Measurements from ENCODE around the gene HSD17B12. TPM values are rescaled to one million over a fixed set of nuclear protein-coding genes. Genes with fewer than 3 reads are reported as not detected.

HSD17B12 gene
- polyA plus RNA-seq, 1 donor (not counting 4 experiments of a cell fraction or from before 2014, with no cell fraction given): 105 TPM

- no peak overlapping the region for H3K27ac ChIP-seq (ENCODE audit: control insufficient read depth, insufficient read depth, low read length)
- no peak overlapping the region for H2AFZ ChIP-seq (ENCODE audit: control insufficient read depth, low read length)
- H3K4me2 ChIP-seq (ENCODE audit: control insufficient read depth, extremely low read depth, insufficient read depth, low read depth, low read length): no peak overlapping the region
- DNase-seq (ENCODE audit: low read depth, low spot score) (no peak), FAIRE-seq (no peak)
- H3K79me2 ChIP-seq (ENCODE audit: control insufficient read depth, insufficient read depth, low read length): no peaks in the 10 kb centered on the region
- H3K36me3 ChIP-seq (ENCODE audit: control insufficient read depth in 2 of 2, extremely low read depth in 1 of 2, insufficient read depth in 2 of 2, low read length in 2 of 2): peaks cover 0 to 8% of the 10 kb centered on the region in 2 experiments
- no peak for TF ChIP-seq EZH2 (IDR thresholded peaks at IDR 0.05; ENCODE audit: low read length)
- no peak for TF ChIP-seq CTCF (optimal IDR thresholded peaks at IDR 0.05 in 1 of 3, IDR thresholded peaks at IDR 0.05 in 1 of 3, conservative IDR thresholded peaks at IDR 0.05 in 1 of 3; ENCODE audit: extremely low read depth in 1 of 3, insufficient read depth in 2 of 3, low read length in 3 of 3)
- no peaks in the 10 kb centered on the region for H4K20me1 ChIP-seq (ENCODE audit: control insufficient read depth, extremely low read depth, insufficient read depth, low read length)
- no peaks in the 10 kb centered on the region for H3K9me3 ChIP-seq (ENCODE audit: control insufficient read depth, low read depth, low read length)
- dilution Hi-C loops (cut with MboI; ENCODE audit: extremely low pct_ligation_motif_present, low sequenced_read_pairs): no loop called here
- H3K9ac ChIP-seq (ENCODE audit: control insufficient read depth, extremely low read depth, insufficient read depth, low read length): no peak overlapping the region
- H3K9me1 ChIP-seq (ENCODE audit: control insufficient read depth, extremely low read depth, insufficient read depth, low read length): peaks cover 2% of the 10 kb centered on the region
- no peaks in the 10 kb centered on the region for H3K27me3 ChIP-seq (ENCODE audit: control insufficient read depth, extremely low read depth, insufficient read depth, low read length)
- no peak overlapping the region for H3K4me3 ChIP-seq (ENCODE audit: control insufficient read depth in 2 of 3, extremely low read depth in 1 of 3, insufficient read depth in 2 of 3, low read depth in 1 of 3, low read length in 3 of 3)
- peaks cover 15% of the 10 kb centered on the region for H3K4me1 ChIP-seq (ENCODE audit: control insufficient read depth, extremely low read depth, insufficient read depth, low read length)
Measured at GRCh38 chr11:43905813-43906241, 225.3 kb downstream of the HSD17B12 start.

Small RNA genes within 50 kb of the gene (small RNA-seq; reads per million reads assigned to genes)
- 0 reads per million in 3 experiments for gene PHBP2 (ENCODE audit: insufficient read length in 3 of 3, low read depth in 3 of 3, low replicate concordance in 1 of 3)
- gene RPL23AP63 (ENCODE audit: insufficient read length in 3 of 3, low read depth in 3 of 3, low replicate concordance in 1 of 3): 0 reads per million in 3 experiments

Other genes starting within 250 kb of the HSD17B12 start
- 34.4 to 49.9 TPM (median 42.4 TPM) in 3 replicates for gene ALKBH3, start 200.1 kb downstream of the HSD17B12 start, polyA plus RNA-seq

Measured in keratinocyte (primary cell).